GM15510 (cell line): ENCODE data around the gene SERPINB6.

Experiments
- POLR2A ChIP-seq: IDR thresholded peaks from 3 replicates; pipeline ENCODE4 v1.6.1; 2011; ENCODE audit warnings: borderline replicate concordance; ENCODE audit not compliant: insufficient read length; ENCODE audit errors: extremely low read depth

Gene SERPINB6

GRCh38 chr6:2952557-2953095, 18.7 kb downstream of the SERPINB6 start:
- no peak for TF ChIP-seq POLR2A

- no peak for TF ChIP-seq POLR2A
These were observed 19.6 kb downstream of the SERPINB6 start for GRCh38 chr6:2951728-2952127.

GRCh38 chr6:2950713-2951112, 20.7 kb downstream of the SERPINB6 start:
- TF ChIP-seq POLR2A = no peak

GRCh38 chr6:2949536-2950083, 21.8 kb downstream of the SERPINB6 start:
- no peak for TF ChIP-seq POLR2A

- TF ChIP-seq POLR2A = no peak
These were observed 22.2 kb downstream of the SERPINB6 start for GRCh38 chr6:2949121-2949520.

- TF ChIP-seq POLR2A = no peak
These were observed 22.9 kb downstream of the SERPINB6 start for GRCh38 chr6:2948228-2949025.

- TF ChIP-seq POLR2A = no peak
These were observed 23.9 kb downstream of the SERPINB6 start for GRCh38 chr6:2947445-2947844.

GRCh38 chr6:2945153-2945452, 26.3 kb downstream of the SERPINB6 start:
- TF ChIP-seq POLR2A = no peak

- TF ChIP-seq POLR2A = no peak
These were observed 26.8 kb downstream of the SERPINB6 start for GRCh38 chr6:2944405-2945152.

GRCh38 chr6:2943564-2943955, 27.8 kb downstream of the SERPINB6 start:
- no peak for TF ChIP-seq POLR2A

GRCh38 chr6:2942914-2943563, 28.3 kb downstream of the SERPINB6 start:
- TF ChIP-seq POLR2A = no peak

- TF ChIP-seq POLR2A = no peak
These were observed 30.5 kb downstream of the SERPINB6 start for GRCh38 chr6:2940851-2941250.

GRCh38 chr6:2940010-2940850, 31.1 kb downstream of the SERPINB6 start:
- TF ChIP-seq POLR2A = no peak
